GM18526 (cell line): ENCODE measurements around the gene AADACL3.

Experiments used
- POLR2A ChIP-seq: IDR thresholded peaks from 3 replicates; pipeline ENCODE4 v1.6.1; 2011; ENCODE audit not compliant: insufficient read length; ENCODE audit errors: extremely low read depth

The AADACL3 gene

GRCh38 chr1:12776801-12777557 lies 61.1 kb downstream of the AADACL3 start:
- TF ChIP-seq POLR2A = no peak
